ENCODE measurements around the gene BCLAF3.

- no peak for TF ChIP-seq ETV6 (CRISPR knock-in tag; IDR thresholded peaks at IDR 0.05)
- TF ChIP-seq CTCF (IDR thresholded peaks at IDR 0.05): no peak
- no peak for TF ChIP-seq TEAD4 (CRISPR knock-in tag; IDR thresholded peaks at IDR 0.05)
- TF ChIP-seq E2F5 (CRISPR knock-in tag; IDR thresholded peaks at IDR 0.05): no peak
- no peak for TF ChIP-seq NR3C1 (CRISPR knock-in tag; conservative IDR thresholded peaks at IDR 0.05; ENCODE audit: low read depth)
- no peak for TF ChIP-seq SP1 (CRISPR knock-in tag; conservative IDR thresholded peaks at IDR 0.05)
- TF ChIP-seq ATF2 (CRISPR knock-in tag; IDR thresholded peaks at IDR 0.05; ENCODE audit: borderline replicate concordance, low read depth): no peak
Observed at GRCh38 chrX:20016616-20016945, 25.7 kb upstream of the BCLAF3 start.

Measured in WTC11 (cell line).